Endothelial cell of umbilical vein (primary cell): Measurements from ENCODE around the gene EXOC6. TPM values are rescaled to one million over a fixed set of nuclear protein-coding genes. Genes with fewer than 3 reads are reported as not detected.

Experiments
- BruUV-seq: library from RNA; stranded (reverse); fragments of 400-500 nt; replicated peaks from 2 replicates; lab custom pipeline; 2021; lab: Mats Ljungman, UMichigan
- CTCF ChIA-PET: fragments of 300-600, 350-600 bp; sonication (Branson Sonifier 250); formaldehyde crosslinking; loops from one replicate; lab custom pipeline; 2021; ENCODE audit warnings: antibody characterized with exemption, inconsistent platforms; lab: Charles Lee
- POLR2A ChIA-PET: fragments of 300-600, 350-600 bp; sonication (Branson Sonifier 250); formaldehyde crosslinking; loops from one replicate; lab custom pipeline; 2021; ENCODE audit warnings: antibody characterized with exemption, inconsistent platforms; lab: Charles Lee
- DNase-seq: peaks from one replicate; pipeline ENCODE4 v3.0.0-alpha.2; 2011; ENCODE audit warnings: low read depth, low spot score
- FAIRE-seq: peaks from 2 replicates; lab custom pipeline; 2011; peaks lifted over from hg19 to GRCh38; lab: Jason Lieb, UNC
- H2AFZ ChIP-seq: 2 replicates; pipeline ENCODE4 v1.6.0; 2012; ENCODE audit warnings: low read depth, low read length, control low read depth, inconsistent platforms
- H3K27ac ChIP-seq: 2 replicates; pipeline ENCODE4 v1.5.1; 2011; ENCODE audit warnings: low read depth, mild to moderate bottlenecking, control low read depth, low read length, moderate library complexity; ENCODE audit not compliant: insufficient read depth
- H3K27me3 ChIP-seq, 2 experiments: 2 replicates each; pipeline versions ENCODE4 v1.6.0 to v1.6.1; 2011; ENCODE audit warnings: low read length in 2 of 2, mixed read lengths in 1 of 2; ENCODE audit not compliant: control insufficient read depth in 2 of 2, insufficient read depth in 2 of 2
- H3K36me3 ChIP-seq, 2 experiments: 2 replicates in 1 of 2; 3 replicates in 1 of 2; pipeline ENCODE4 v1.5.1; 2011; ENCODE audit warnings: low read length in 2 of 2, mild to moderate bottlenecking in 1 of 2, moderate library complexity in 1 of 2; ENCODE audit not compliant: control insufficient read depth in 2 of 2, insufficient read depth in 2 of 2; ENCODE audit errors: extremely low read depth in 1 of 2
- H3K4me1 ChIP-seq: 3 replicates; pipeline ENCODE4 v1.5.1; 2011; ENCODE audit warnings: mild to moderate bottlenecking, low read length; ENCODE audit not compliant: control insufficient read depth, insufficient read depth; ENCODE audit errors: extremely low read depth
- H3K4me2 ChIP-seq: 2 replicates; pipeline ENCODE4 v1.6.1; 2011; ENCODE audit warnings: low read length, control low read depth, mixed read lengths; ENCODE audit not compliant: insufficient read depth
- H3K4me3 ChIP-seq, 3 experiments: fragments of 200-600 bp in 1 of 3; sonication (generic), shearing (Covaris generic) in 1 of 3; replicated peaks in 1 of 3; 2 replicates each; pipeline ENCODE4 v1.5.1; 2011 to 2016; ENCODE audit warnings: control low read depth in 3 of 3, low read length in 3 of 3, mild to moderate bottlenecking in 2 of 3, inconsistent platforms in 1 of 3, low read depth in 1 of 3, moderate library complexity in 1 of 3; ENCODE audit not compliant: insufficient read depth in 1 of 3
- H3K79me2 ChIP-seq: 2 replicates; pipeline ENCODE4 v1.6.0; 2012; ENCODE audit warnings: low read length, inconsistent platforms; ENCODE audit not compliant: control insufficient read depth, insufficient read depth
- H3K9ac ChIP-seq: replicated peaks from 2 replicates; pipeline ENCODE3; 2011; ENCODE audit warnings: low read length, control low read depth; ENCODE audit not compliant: insufficient read depth; ENCODE audit errors: extremely low read depth
- H3K9me1 ChIP-seq: replicated peaks from 3 replicates; pipeline ENCODE4 v1.6.0; 2011; ENCODE audit warnings: mild to moderate bottlenecking, low read length; ENCODE audit not compliant: control insufficient read depth, insufficient read depth; ENCODE audit errors: extremely low read depth
- H3K9me3 ChIP-seq: replicated peaks from 2 replicates; pipeline ENCODE4 v1.5.1; 2012; ENCODE audit warnings: low read length, inconsistent platforms; ENCODE audit not compliant: control insufficient read depth, insufficient read depth
- H4K20me1 ChIP-seq: replicated peaks from 2 replicates; pipeline ENCODE3; 2011; ENCODE audit warnings: mild to moderate bottlenecking, low read length; ENCODE audit not compliant: control insufficient read depth, insufficient read depth; ENCODE audit errors: extremely low read depth
- CTCF ChIP-seq, 2 donors: IDR thresholded peaks; 1 replicate in 1 of 2; 2 replicates in 1 of 2; pipeline ENCODE4 v1.5.1; 2011; ENCODE audit warnings: low read length in 2 of 2, mild to moderate bottlenecking in 2 of 2, moderate library complexity in 2 of 2, control low read depth in 1 of 2, inconsistent platforms in 1 of 2, low read depth in 1 of 2; ENCODE audit not compliant: insufficient read depth in 1 of 2; ENCODE audit errors: extremely low read depth in 1 of 2
- EZH2 ChIP-seq: IDR thresholded peaks from 2 replicates; pipeline ENCODE4 v1.6.1; 2012; ENCODE audit warnings: borderline replicate concordance, low read depth, mild to moderate bottlenecking, moderate library complexity, low read length, inconsistent platforms; ENCODE audit not compliant: severe bottlenecking
- FOS ChIP-seq: IDR thresholded peaks from 2 replicates; pipeline ENCODE4 v1.6.1; 2011; ENCODE audit warnings: mild to moderate bottlenecking, low read length, moderate library complexity, borderline replicate concordance; ENCODE audit not compliant: insufficient read depth
- GATA2 ChIP-seq: IDR thresholded peaks from 2 replicates; pipeline ENCODE4 v1.7.0; 2011; ENCODE audit warnings: low read depth, mild to moderate bottlenecking, moderate library complexity, mixed read lengths, low read length; ENCODE audit not compliant: insufficient read length, insufficient read depth
- JUN ChIP-seq: IDR thresholded peaks from 2 replicates; pipeline ENCODE4 v1.6.1; 2011; ENCODE audit warnings: borderline replicate concordance, low read depth; ENCODE audit not compliant: insufficient read length, insufficient read depth
- MAX ChIP-seq: IDR thresholded peaks from 2 replicates; pipeline ENCODE4 v1.6.1; 2011; ENCODE audit not compliant: insufficient read depth, insufficient read length
- MYC ChIP-seq: IDR thresholded peaks from one replicate; pipeline ENCODE4 v1.6.1; 2011; ENCODE audit warnings: mild to moderate bottlenecking, low read depth, low read length
- POLR2A ChIP-seq: IDR thresholded peaks from 2 replicates; pipeline ENCODE4 v1.6.1; 2012; ENCODE audit warnings: low read depth, mild to moderate bottlenecking, control low read depth, low read length
- POLR2AphosphoS5 ChIP-seq: IDR thresholded peaks from 2 replicates; pipeline ENCODE4 v1.6.1; 2012; ENCODE audit warnings: low read depth, mild to moderate bottlenecking, control low read depth, low read length, moderate library complexity; ENCODE audit not compliant: insufficient read depth
- dilution Hi-C: fragments of 300-500 bp; cut with MboI; formaldehyde crosslinking; loops from one replicate; pipeline ENCODE4 v1.15.0; 2019; ENCODE audit warnings: low sequenced_read_pairs; ENCODE audit not compliant: extremely low pct_ligation_motif_present
- intact Hi-C: fragments of 100-400 bp; cut with micrococcal nuclease; formaldehyde crosslinking; loops from one replicate; pipeline ENCODE4 v1.10.0; 2022
- polyA plus RNA-seq, 4 experiments: library from polyadenylated mRNA; depleted of rRNA in 3 of 4; stranded (reverse) in 3 of 4; unstranded in 1 of 4; fragments of >200 nt; gene quantifications; 2 replicates each; pipeline versions ENCODE4 v1.2.1 to v1.2.3, GENCODE V29; 2011 to 2012; ENCODE audit warnings: missing spikeins in 1 of 4
- total RNA-seq: library from RNA; stranded (reverse); gene quantifications from 2 replicates; pipeline ENCODE4 v1.2.3, GENCODE V29; 2021

EXOC6 gene
- total and polyA plus RNA-seq, 2 donors (not counting 3 experiments of a cell fraction or from before 2014, with no cell fraction given), result 72.6 to 108 TPM

- TF ChIP-seq CTCF (IDR thresholded peaks at IDR 0.05; ENCODE audit: extremely low read depth in 1 of 2, insufficient read depth in 1 of 2, low read depth in 1 of 2, low read length in 2 of 2) (no peak), MYC (no peak), GATA2 (no peak), POLR2AphosphoS5 (no peak), EZH2 (no peak), JUN (no peak), MAX (no peak), FOS (no peak), POLR2A (no peak)
- H3K4me1 ChIP-seq, result peaks cover 20% of the 10 kb centered on the region
- H3K9me1 ChIP-seq, result no peaks in the 10 kb centered on the region
- H3K4me3 ChIP-seq, result no peak overlapping the region
- no peak overlapping the region for H2AFZ ChIP-seq
- H3K79me2 ChIP-seq, result no peaks in the 10 kb centered on the region
- H4K20me1 ChIP-seq, result no peaks in the 10 kb centered on the region
- FAIRE-seq, result no peak
- dilution Hi-C loops (no loop called here), intact Hi-C loops (no loop called here)
- CTCF ChIA-PET, result no interaction called here
- DNase-seq, result no peak
- H3K36me3 ChIP-seq, result peaks cover 0 to 10% of the 10 kb centered on the region in 2 experiments
- H3K4me2 ChIP-seq, result no peak overlapping the region
- no TSS peak for BruUV-seq
- H3K27me3 ChIP-seq, result no peaks in the 10 kb centered on the region
- no peaks in the 10 kb centered on the region for H3K9me3 ChIP-seq
- no peak overlapping the region for H3K27ac ChIP-seq
- no peak overlapping the region for H3K9ac ChIP-seq
- POLR2A ChIA-PET, result no interaction called here
Measured at GRCh38 chr10:92967641-92968040, 119.3 kb downstream of the EXOC6 start.
